MG63 (cell line): ENCODE data around the gene TRAPPC6A. TPM values are rescaled to one million over a fixed set of nuclear protein-coding genes. Genes with fewer than 3 reads are reported as not detected.

Experiments used
- DNase-seq: peaks from one replicate; pipeline ENCODE4 v3.0.0-alpha.2; 2020
- H3K27me3 ChIP-seq: fragments of 250-450 bp; sonication (Bioruptor Pico); 2 replicates; pipeline ENCODE4 v1.5.1; 2020; ENCODE audit warnings: mild to moderate bottlenecking, moderate library complexity
- H3K36me3 ChIP-seq: fragments of 250-450 bp; sonication (Bioruptor Pico); 2 replicates; pipeline ENCODE4 v1.5.1; 2020; ENCODE audit warnings: mild to moderate bottlenecking, moderate library complexity
- H3K4me3 ChIP-seq: fragments of 250-450 bp; sonication (Bioruptor Pico); 2 replicates; pipeline ENCODE4 v1.5.1; 2020; ENCODE audit warnings: mild to moderate bottlenecking, moderate library complexity
- H3K9me3 ChIP-seq: fragments of 250-450 bp; sonication (Bioruptor Pico); 2 replicates; pipeline ENCODE4 v1.5.1; 2020; ENCODE audit warnings: mild to moderate bottlenecking, moderate library complexity
- total RNA-seq: library from RNA; depleted of rRNA; stranded (reverse); fragments of >200 nt; shearing (Covaris generic); gene quantifications from 2 replicates; pipeline ENCODE4 v1.2.3, GENCODE V29; 2014; ENCODE audit warnings: low replicate concordance; rRNA removed

TRAPPC6A gene
- total RNA-seq, 1 experiment from 2014 or later, result 28.6 TPM

- Histone ChIP-seq H3K4me3 (no peak overlapping the region), H3K9me3 (no peaks in the 10 kb centered on the region), H3K27me3 (no peaks in the 10 kb centered on the region), H3K36me3 (no peaks in the 10 kb centered on the region)
- DNase-seq, result no peak
Measured at GRCh38 chr19:45114116-45114515, 63.9 kb downstream of the TRAPPC6A start.

- Histone ChIP-seq H3K36me3 (no peaks in the 10 kb centered on the region), H3K27me3 (no peaks in the 10 kb centered on the region), H3K9me3 (no peaks in the 10 kb centered on the region), H3K4me3 (no peak overlapping the region)
- no peak for DNase-seq
Measured at GRCh38 chr19:45113628-45114027, 64.4 kb downstream of the TRAPPC6A start.

Other genes starting within 250 kb of the TRAPPC6A start
- not detected in 2 replicates for gene APOC4, start 236.0 kb downstream of the TRAPPC6A start, total RNA-seq
- gene APOC2, start 232.2 kb downstream of the TRAPPC6A start, total RNA-seq, result not detected in 2 replicates
- 5.2 and 14.0 TPM in 2 replicates for gene CLPTM1, start 222.9 kb downstream of the TRAPPC6A start, total RNA-seq
- gene RELB, start 176.8 kb downstream of the TRAPPC6A start, total RNA-seq, result 8.5 and 16.8 TPM in 2 replicates
- gene CLASRP, start 139.2 kb downstream of the TRAPPC6A start, total RNA-seq, result 22.7 and 25.1 TPM in 2 replicates
- not detected in 2 replicates for gene ZNF296, start 101.8 kb downstream of the TRAPPC6A start, total RNA-seq
- 28.2 and 73.6 TPM in 2 replicates for gene GEMIN7, start 99.0 kb downstream of the TRAPPC6A start, total RNA-seq
- 18.1 and 33.1 TPM in 2 replicates for gene PPP1R37, start 85.1 kb downstream of the TRAPPC6A start, total RNA-seq
- gene NKPD1, start 17.3 kb downstream of the TRAPPC6A start, total RNA-seq, result 0.91 TPM in 1 of 2 replicates, not detected in the other
- 1.9 and 22.6 TPM in 2 replicates for gene BLOC1S3, start 547 bp upstream of the TRAPPC6A start, total RNA-seq
- gene EXOC3L2, start 67.2 kb upstream of the TRAPPC6A start, total RNA-seq, result not detected in 2 replicates
- gene MARK4, start 73.0 kb upstream of the TRAPPC6A start, total RNA-seq, result 10.1 and 12.0 TPM in 2 replicates
- gene CKM, start 144.6 kb upstream of the TRAPPC6A start, total RNA-seq, result not detected in 2 replicates
- gene KLC3, start 162.5 kb upstream of the TRAPPC6A start, total RNA-seq, result not detected in 2 replicates
- 53.5 and 71.9 TPM in 2 replicates for gene ERCC2, start 192.3 kb upstream of the TRAPPC6A start, total RNA-seq
- 5.5 and 7.3 TPM in 2 replicates for gene PPP1R13L, start 226.8 kb upstream of the TRAPPC6A start, total RNA-seq
- 27.1 and 44.0 TPM in 2 replicates for gene POLR1G, start 228.4 kb upstream of the TRAPPC6A start, total RNA-seq
- gene ERCC1, start 245.7 kb upstream of the TRAPPC6A start, total RNA-seq, result 118 and 167 TPM in 2 replicates